Smooth muscle cell (in vitro differentiated cells): Measurements from ENCODE around the gene TNS3. TPM values are rescaled to one million over a fixed set of nuclear protein-coding genes. Genes with fewer than 3 reads are reported as not detected.

Experiments
- DNase-seq: peaks from one replicate; lab custom pipeline; 2025; ENCODE audit not compliant: unreplicated experiment; lab: John Stamatoyannopoulos, UW
- H2AFZ ChIP-seq: fragments of 200-600 bp; sonication (generic); 2 replicates; pipeline ENCODE4 v1.6.0; 2016; ENCODE audit warnings: antibody characterized with exemption, low read depth, mild to moderate bottlenecking
- H3F3A ChIP-seq: fragments of 200-600 bp; sonication (generic); 2 replicates; pipeline ENCODE4 v1.6.0; 2017; ENCODE audit warnings: antibody characterized with exemption, low read depth
- H3K27ac ChIP-seq: fragments of 200-600 bp; sonication (generic); 2 replicates; pipeline ENCODE4 v1.5.1; 2016; ENCODE audit warnings: low read depth, mild to moderate bottlenecking
- H3K27me3 ChIP-seq: fragments of 200-600 bp; sonication (generic); 2 replicates; pipeline ENCODE4 v1.6.1; 2016; ENCODE audit warnings: low read depth, mild to moderate bottlenecking
- H3K36me3 ChIP-seq: fragments of 200-600 bp; sonication (generic); 2 replicates; pipeline ENCODE4 v1.5.1; 2016; ENCODE audit warnings: low read depth
- H3K4me1 ChIP-seq: fragments of 200-600 bp; sonication (generic); 2 replicates; pipeline ENCODE4 v1.5.1; 2016; ENCODE audit warnings: low read depth
- H3K4me2 ChIP-seq: fragments of 200-600 bp; sonication (generic); 2 replicates; pipeline ENCODE4 v1.6.0; 2016; ENCODE audit warnings: mild to moderate bottlenecking
- H3K4me3 ChIP-seq: fragments of 200-600 bp; sonication (generic); 2 replicates; pipeline ENCODE4 v1.5.1; 2016; ENCODE audit warnings: mild to moderate bottlenecking
- H3K79me2 ChIP-seq: fragments of 200-600 bp; sonication (generic); 2 replicates; pipeline ENCODE4 v1.6.0; 2016; ENCODE audit warnings: low read depth, mild to moderate bottlenecking
- H3K9ac ChIP-seq: fragments of 200-600 bp; sonication (generic); 2 replicates; pipeline ENCODE4 v1.6.0; 2016; ENCODE audit warnings: low read depth
- H3K9me3 ChIP-seq: fragments of 200-600 bp; sonication (generic); replicated peaks from 2 replicates; pipeline ENCODE4 v1.5.1; 2016; ENCODE audit warnings: low read depth
- H4K20me1 ChIP-seq: fragments of 200-600 bp; sonication (generic); 2 replicates; pipeline ENCODE4 v1.6.0; 2016; ENCODE audit warnings: low read depth
- WGBS: methylation state at CpG from one replicate; pipeline ENCODE4 v1.1.7; 2016; ENCODE audit warnings: low lambda C conversion rate; 5-methylcytosine and 5-hydroxymethylcytosine counted together
- polyA plus RNA-seq: library from polyadenylated mRNA; unstranded; fragments of >200 nt; fragmentation: Nextera tagmentation; extraction: Ambion mirVana; gene quantifications from 2 replicates; pipeline ENCODE4 v1.2.1, GENCODE V29; 2016
- total RNA-seq: library from RNA; depleted of rRNA; stranded (reverse); fragments of >200 nt; gene quantifications from 2 replicates; pipeline ENCODE4 v1.2.3, GENCODE V29; 2014
- TF ChIP-seq, protein P1 (sequence below): fragments of 200-600 bp; sonication (generic); IDR thresholded peaks from 2 replicates; pipeline ENCODE4 v1.5.1; 2017; ENCODE audit warnings: borderline replicate concordance, mild to moderate bottlenecking, antibody characterized with exemption; ENCODE audit not compliant: insufficient read depth, poor library complexity, severe bottlenecking

Gene TNS3
- total and polyA plus RNA-seq, 2 experiments from 2014 or later, result 32.6 to 50.5 TPM

DNA sequence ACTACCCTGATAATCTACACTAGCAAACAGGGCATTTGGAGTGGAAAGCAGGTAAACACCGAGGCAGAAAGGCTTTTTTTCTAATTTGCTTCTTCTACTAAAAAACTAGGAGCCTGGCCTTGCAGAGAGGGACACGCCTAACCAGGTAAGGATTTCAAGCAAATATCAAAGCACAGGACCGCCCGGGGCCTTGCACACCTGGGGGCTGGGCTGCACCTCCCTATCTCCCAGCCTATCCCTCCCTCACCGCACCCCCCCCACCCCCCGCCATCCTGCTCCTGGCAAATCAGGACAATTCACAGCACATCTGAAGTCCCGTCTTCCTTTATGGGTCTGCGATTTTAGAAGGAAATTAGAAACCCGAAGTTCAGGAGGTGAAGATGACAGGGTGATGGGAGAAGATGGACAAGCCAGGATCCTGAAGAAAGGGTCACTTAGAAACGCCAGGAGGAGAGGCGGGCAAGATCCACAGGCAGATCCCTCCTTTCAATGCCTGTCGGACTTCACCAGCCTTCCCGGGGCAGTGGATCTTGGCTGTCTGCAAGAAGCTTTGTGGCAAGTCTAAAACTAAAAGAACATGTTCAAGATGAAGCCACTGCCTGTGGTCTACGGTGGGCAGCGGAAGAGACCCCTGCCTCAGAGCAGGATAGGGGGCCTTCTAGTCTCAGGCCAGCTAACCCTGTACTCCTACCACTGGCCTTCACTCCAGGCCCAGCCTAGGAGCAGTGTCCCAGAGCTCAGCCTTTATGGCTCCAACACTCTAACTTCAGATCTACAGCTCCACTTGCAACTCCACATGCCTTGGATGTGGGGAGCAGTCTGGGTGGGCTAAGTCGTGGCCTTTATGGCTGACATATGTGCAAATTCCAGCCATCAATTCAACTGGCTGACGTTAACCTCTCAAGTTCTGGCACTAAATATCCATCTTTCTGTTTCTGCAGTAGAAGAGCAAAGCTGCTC, 43.9 kb downstream of the TNS3 start:
- DNase-seq, result no peak
- no peaks in the 10 kb centered on the region for H3K9me3 ChIP-seq
- TF ChIP-seq, protein P1, sequence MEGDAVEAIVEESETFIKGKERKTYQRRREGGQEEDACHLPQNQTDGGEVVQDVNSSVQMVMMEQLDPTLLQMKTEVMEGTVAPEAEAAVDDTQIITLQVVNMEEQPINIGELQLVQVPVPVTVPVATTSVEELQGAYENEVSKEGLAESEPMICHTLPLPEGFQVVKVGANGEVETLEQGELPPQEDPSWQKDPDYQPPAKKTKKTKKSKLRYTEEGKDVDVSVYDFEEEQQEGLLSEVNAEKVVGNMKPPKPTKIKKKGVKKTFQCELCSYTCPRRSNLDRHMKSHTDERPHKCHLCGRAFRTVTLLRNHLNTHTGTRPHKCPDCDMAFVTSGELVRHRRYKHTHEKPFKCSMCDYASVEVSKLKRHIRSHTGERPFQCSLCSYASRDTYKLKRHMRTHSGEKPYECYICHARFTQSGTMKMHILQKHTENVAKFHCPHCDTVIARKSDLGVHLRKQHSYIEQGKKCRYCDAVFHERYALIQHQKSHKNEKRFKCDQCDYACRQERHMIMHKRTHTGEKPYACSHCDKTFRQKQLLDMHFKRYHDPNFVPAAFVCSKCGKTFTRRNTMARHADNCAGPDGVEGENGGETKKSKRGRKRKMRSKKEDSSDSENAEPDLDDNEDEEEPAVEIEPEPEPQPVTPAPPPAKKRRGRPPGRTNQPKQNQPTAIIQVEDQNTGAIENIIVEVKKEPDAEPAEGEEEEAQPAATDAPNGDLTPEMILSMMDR, result no peak
- peak overlapping the region; percentile 69 for H3K9ac ChIP-seq
- H3K79me2 ChIP-seq, result peaks cover 61% of the 10 kb centered on the region
- H3F3A ChIP-seq, result peaks cover 30% of the 10 kb centered on the region
- H4K20me1 ChIP-seq, result peaks cover 14% of the 10 kb centered on the region
- peak overlapping the region; percentile 28 for H2AFZ ChIP-seq
- WGBS, result 50% methylated on average over 17 of the region's 17 CpGs
- H3K4me2 ChIP-seq, result peak overlapping the region; percentile 98
- peak overlapping the region; percentile 63 for H3K4me3 ChIP-seq
- H3K27me3 ChIP-seq, result no peaks in the 10 kb centered on the region
- peaks cover 51% of the 10 kb centered on the region for H3K4me1 ChIP-seq
- H3K27ac ChIP-seq, result peak overlapping the region; percentile 95
- H3K36me3 ChIP-seq, result no peaks in the 10 kb centered on the region

- peak overlapping the region; percentile 95 for H3K27ac ChIP-seq
- peaks cover 62% of the 10 kb centered on the region for H3K79me2 ChIP-seq
- H3K36me3 ChIP-seq, result no peaks in the 10 kb centered on the region
- H3F3A ChIP-seq, result peaks cover 30% of the 10 kb centered on the region
- H3K9me3 ChIP-seq, result no peaks in the 10 kb centered on the region
- peak overlapping the region; percentile 63 for H3K4me3 ChIP-seq
- H2AFZ ChIP-seq, result peak overlapping the region; percentile 28
- DNase-seq, result no peak
- no peaks in the 10 kb centered on the region for H3K27me3 ChIP-seq
- H3K9ac ChIP-seq, result peak overlapping the region; percentile 69
- peaks cover 12% of the 10 kb centered on the region for H4K20me1 ChIP-seq
- 4% methylated on average over 94 of the region's 96 CpGs for WGBS
- H3K4me2 ChIP-seq, result peak overlapping the region; percentile 98
- TF ChIP-seq, protein P1, result no peak
- H3K4me1 ChIP-seq, result peaks cover 51% of the 10 kb centered on the region
Measured at GRCh38 chr7:47536661-47537611, 45.0 kb downstream of the TNS3 start.

DNA sequence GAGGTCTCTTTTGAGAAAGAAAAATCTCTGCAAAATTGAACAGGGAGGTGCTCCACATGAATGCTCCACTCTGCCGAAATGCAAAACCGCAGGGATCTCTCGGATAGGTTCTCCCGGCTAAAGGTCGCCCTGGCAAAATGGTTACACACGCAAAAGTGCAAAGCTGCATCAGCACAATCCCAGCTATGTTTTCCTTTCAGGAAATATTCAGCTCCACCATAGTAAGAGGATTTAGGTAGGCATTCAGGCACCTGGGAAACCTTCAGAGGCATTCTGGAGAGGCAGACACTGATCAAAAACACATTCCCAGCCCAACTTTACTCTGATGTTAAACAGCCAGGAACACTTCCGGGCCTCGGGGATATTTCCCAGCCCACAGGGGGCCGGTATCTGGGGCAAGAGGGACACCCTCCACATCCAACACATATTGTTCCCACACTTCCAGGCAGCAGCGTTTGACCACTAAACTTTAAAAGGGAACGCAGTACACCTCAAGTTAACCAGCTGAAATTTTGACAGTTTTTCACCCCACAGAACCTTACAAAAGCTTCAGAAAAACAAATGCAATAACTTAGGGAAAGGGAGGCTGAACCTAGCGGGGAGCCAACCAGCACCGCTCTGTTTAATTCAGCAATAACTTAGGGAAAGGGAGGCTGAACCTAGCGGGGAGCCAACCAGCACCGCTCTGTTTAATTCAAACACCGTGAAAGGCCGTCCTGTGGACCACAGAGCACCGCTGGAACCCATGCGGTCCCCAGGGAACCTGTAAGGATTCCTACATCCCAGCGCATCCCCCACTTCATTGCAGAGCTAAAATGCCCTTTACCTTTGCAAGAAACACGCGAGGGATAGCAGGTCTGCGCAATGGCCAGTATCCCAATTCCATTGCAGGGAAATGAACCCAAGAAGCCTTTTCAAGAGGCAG, 45.9 kb downstream of the TNS3 start:
- TF ChIP-seq, protein P1, result no peak
- H3K4me2 ChIP-seq, result peak overlapping the region; percentile 98
- no peaks in the 10 kb centered on the region for H3K27me3 ChIP-seq
- H3K36me3 ChIP-seq, result no peaks in the 10 kb centered on the region
- H4K20me1 ChIP-seq, result peaks cover 12% of the 10 kb centered on the region
- peaks cover 68% of the 10 kb centered on the region for H3K79me2 ChIP-seq
- no peak overlapping the region for H2AFZ ChIP-seq
- H3K9me3 ChIP-seq, result no peaks in the 10 kb centered on the region
- H3F3A ChIP-seq, result peaks cover 30% of the 10 kb centered on the region
- no peak for DNase-seq
- peak overlapping the region; percentile 95 for H3K27ac ChIP-seq
- peak overlapping the region; percentile 18 for H3K9ac ChIP-seq
- peaks cover 51% of the 10 kb centered on the region for H3K4me1 ChIP-seq
- 14% methylated on average over 23 of the region's 23 CpGs for WGBS
- H3K4me3 ChIP-seq, result peak overlapping the region; percentile 63
